Tibial artery (tissue), 4 donors: ENCODE measurements around the gene COG1.
A peak's percentile ranks its signal among the peaks of the same experiment; 100 is the strongest.
"Not testable (repeated sequence)": the region's sequence is repeated elsewhere in the genome, so short reads cannot be mapped to it uniquely, and the experiment has no call there.

Experiments
- DNase-seq, 2 donors: peaks; one replicate each; pipeline ENCODE4 v3.0.0-alpha.2; 2019
- H3K27ac ChIP-seq, 2 donors: fragments of 200-600 bp; sonication (generic) in 1 of 2; 1 replicate in 1 of 2; 2 replicates in 1 of 2; pipeline ENCODE4 v1.5.1; 2018 to 2019; ENCODE audit warnings: mild to moderate bottlenecking in 1 of 2
- H3K27me3 ChIP-seq, 2 donors: fragments of 200-600 bp; sonication (generic) in 1 of 2; one replicate each; pipeline versions ENCODE4 v1.5.1 to v1.6.0; 2016 to 2019
- H3K36me3 ChIP-seq, 3 donors: fragments of 200-600 bp; sonication (generic) in 2 of 3; one replicate each; pipeline ENCODE4 v1.5.1; 2016 to 2019; ENCODE audit warnings: mild to moderate bottlenecking in 2 of 3
- H3K4me1 ChIP-seq, 4 donors: fragments of 200-600 bp; sonication (generic) in 2 of 4; 1 replicate in 3 of 4; 2 replicates in 1 of 4; pipeline ENCODE4 v1.5.1; 2016 to 2019
- H3K4me3 ChIP-seq, 2 donors: fragments of 200-600 bp; sonication (generic) in 1 of 2; 1 replicate in 1 of 2; 2 replicates in 1 of 2; pipeline ENCODE4 v1.5.1; 2018 to 2019; ENCODE audit warnings: mild to moderate bottlenecking in 2 of 2
- H3K9me3 ChIP-seq, 3 donors: fragments of 200-600 bp; sonication (generic) in 1 of 3; one replicate each; pipeline ENCODE4 v1.5.1; 2016 to 2019
- CTCF ChIP-seq, 2 experiments: fragments of 200-600 bp in 1 of 2; fragments of 450-650 bp in 1 of 2; IDR thresholded peaks; one replicate each; pipeline ENCODE4 v1.5.1; 2017 to 2019; ENCODE audit warnings: antibody characterized with exemption in 2 of 2, mild to moderate bottlenecking in 1 of 2, moderate library complexity in 1 of 2
- intact Hi-C: fragments of 100-400 bp; cut with DNase I; formaldehyde crosslinking; loops from one replicate; pipeline ENCODE4 v1.15.0; 2023; ENCODE audit warnings: low total_unique reads

Gene COG1

GRCh38 chr17:73192894-73193701, at the start of gene COG1:
Gene COG1 (plus strand): TSS chr17:73193055. CDS start chr17:73193070, 15 bp downstream.
- no peaks in the 10 kb centered on the region for H3K27me3 ChIP-seq
- intact Hi-C loops, result no loop called here
- H3K27ac ChIP-seq, result peak within 1 kb of the TSS; percentile 88 to 90
- TF ChIP-seq CTCF (IDR thresholded peaks at IDR 0.05), result no peak
- H3K36me3 ChIP-seq, result peaks cover 15 to 21% (median 20%) of the 10 kb centered on the region in 3 donors
- H3K4me3 ChIP-seq, result peak within 1 kb of the TSS; percentile 92 to 96
- H3K4me1 ChIP-seq, result peaks cover 0 to 20% (median 13%) of the 10 kb centered on the region in 4 donors
- DNase-seq, result peak; percentile 78 to 92
- no peaks in the 10 kb centered on the region for H3K9me3 ChIP-seq

GRCh38 chr17:73144209-73144608, 48.6 kb upstream of the COG1 start:
- DNase-seq, H3K36me3 ChIP-seq, H3K27ac ChIP-seq, H3K4me3 ChIP-seq, H3K9me3 ChIP-seq, H3K4me1 ChIP-seq, intact Hi-C loops, H3K27me3 ChIP-seq: not testable (repeated sequence)

- Histone ChIP-seq H3K4me3 (no peak overlapping the region), H3K9me3 (peaks cover 0 to 7% (median 0%) of the 10 kb centered on the region in 3 donors), H3K36me3 (no peaks in the 10 kb centered on the region), H3K27ac (no peak overlapping the region), H3K27me3 (peaks cover 0 to 4% of the 10 kb centered on the region in 2 donors), H3K4me1 (no peaks in the 10 kb centered on the region)
- intact Hi-C loops, result no loop called here
- DNase-seq, result no peak
- TF ChIP-seq CTCF (IDR thresholded peaks at IDR 0.05), result no peak
These were observed 47.2 kb upstream of the COG1 start for GRCh38 chr17:73145641-73146040.

GRCh38 chr17:73147791-73148190, 45.1 kb upstream of the COG1 start:
- H3K4me3 ChIP-seq, H3K27me3 ChIP-seq, H3K4me1 ChIP-seq, DNase-seq, H3K9me3 ChIP-seq, intact Hi-C loops, H3K27ac ChIP-seq, H3K36me3 ChIP-seq: not testable (repeated sequence)

- no peaks in the 10 kb centered on the region for H3K4me1 ChIP-seq
- H3K4me3 ChIP-seq, result no peak overlapping the region
- H3K36me3 ChIP-seq, result no peaks in the 10 kb centered on the region
- peaks cover 0 to 4% of the 10 kb centered on the region in 2 donors for H3K27me3 ChIP-seq
- intact Hi-C loops, result no loop called here
- no peak overlapping the region for H3K27ac ChIP-seq
- no peak for DNase-seq
- peaks cover 0 to 7% (median 0%) of the 10 kb centered on the region in 3 donors for H3K9me3 ChIP-seq
- TF ChIP-seq CTCF (IDR thresholded peaks at IDR 0.05), result no peak
These were observed 44.1 kb upstream of the COG1 start for GRCh38 chr17:73148540-73149334.

- H3K36me3 ChIP-seq, H3K4me3 ChIP-seq, H3K27ac ChIP-seq, H3K9me3 ChIP-seq, DNase-seq, H3K4me1 ChIP-seq, H3K27me3 ChIP-seq: not testable (repeated sequence)
- intact Hi-C loops, result loop anchor here (10.0 kb wide), 2 partner anchors 426 to 596 kb away; no protein-coding TSS in a partner anchor
These were observed 42.1 kb upstream of the COG1 start for GRCh38 chr17:73150622-73151300.
